Thyroid gland (tissue), 4 donors: ENCODE measurements around the gene AAGAB.
A peak's percentile ranks its signal among the peaks of the same experiment; 100 is the strongest.

Experiments used
- CTCF ChIP-seq, 6 experiments: fragments of 200-600 bp in 3 of 6; fragments of 450-650 bp in 3 of 6; sonication (generic) in 3 of 6; IDR thresholded peaks; one replicate each; pipeline ENCODE4 v1.5.1; 2016 to 2019; ENCODE audit warnings: antibody characterized with exemption in 6 of 6, mild to moderate bottlenecking in 2 of 6, inconsistent platforms in 1 of 6, moderate library complexity in 1 of 6
- POLR2A ChIP-seq, 2 donors: fragments of 450-650 bp; IDR thresholded peaks; one replicate each; pipeline ENCODE4 v1.6.1; 2017; ENCODE audit warnings: antibody characterized with exemption in 2 of 2, mild to moderate bottlenecking in 2 of 2, moderate library complexity in 1 of 2

DNA sequence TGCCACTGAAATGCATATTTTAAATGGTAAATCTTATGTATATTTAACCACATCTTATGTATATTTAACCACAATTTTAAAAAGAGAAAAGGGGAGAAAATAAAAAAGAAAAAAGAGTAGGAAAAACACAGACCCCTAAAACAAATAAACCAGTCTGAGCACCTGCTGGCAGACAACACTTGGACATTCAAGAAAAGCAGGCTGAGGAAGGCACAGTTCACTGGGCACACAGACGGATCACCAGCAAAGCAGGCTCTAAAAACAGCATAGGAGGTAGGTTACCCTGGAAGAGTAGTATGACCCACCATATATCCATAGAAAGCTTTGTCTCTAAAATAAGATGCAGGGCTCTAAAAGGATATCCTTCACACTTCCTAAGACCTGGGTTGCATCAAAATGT lies 27.0 kb downstream of the AAGAB start:
- TF ChIP-seq CTCF (IDR thresholded peaks at IDR 0.05) (peak in 1 of 6 experiments; percentile 18), POLR2A (IDR thresholded peaks at IDR 0.05) (no peak)
